ENCODE measurements around the gene ASPG.

ASPG gene

DNA sequence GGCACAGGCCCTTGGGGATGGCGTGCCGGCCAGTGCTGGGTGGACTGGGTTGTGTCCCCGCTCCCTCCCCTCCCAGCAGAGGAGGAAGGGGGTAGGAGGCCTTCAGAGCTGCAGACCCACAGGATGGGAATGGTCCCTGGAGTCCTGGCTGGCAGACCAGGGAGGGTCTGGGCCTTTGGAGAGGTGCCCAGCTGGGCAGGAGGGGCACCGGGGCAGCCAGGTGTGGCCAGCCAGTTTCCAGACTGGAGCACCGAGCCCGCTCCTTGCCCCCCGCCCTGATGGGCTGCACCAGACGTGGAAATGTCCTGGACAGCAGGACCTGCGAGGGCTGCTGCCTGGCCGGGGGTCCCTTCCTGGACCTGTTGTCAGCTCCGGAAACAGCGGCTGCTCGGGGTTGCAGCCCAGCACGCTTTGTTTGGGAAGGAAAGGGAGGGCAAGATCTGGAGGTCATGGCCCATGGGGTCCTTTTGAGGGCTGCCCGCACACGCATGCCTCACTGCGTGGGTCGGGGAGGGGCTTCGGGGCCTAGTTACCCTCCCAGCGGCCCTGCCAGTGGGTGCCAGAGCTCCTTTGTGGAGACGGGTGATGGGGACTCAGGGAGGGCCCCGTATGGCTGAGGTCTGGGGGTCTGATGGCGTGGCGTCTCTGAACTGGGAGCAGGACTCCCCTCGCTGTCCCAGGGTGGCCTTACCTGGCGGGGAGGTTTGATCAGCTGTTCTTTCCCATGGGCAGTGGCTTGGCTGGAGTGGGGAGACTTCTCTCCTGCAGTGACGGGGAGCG, 62.0 kb downstream of the ASPG start:
- DNase-seq (ENCODE audit: low spot score) = no peak
- H3K4me3 ChIP-seq = no peak overlapping the region
- TF ChIP-seq, protein P1, sequence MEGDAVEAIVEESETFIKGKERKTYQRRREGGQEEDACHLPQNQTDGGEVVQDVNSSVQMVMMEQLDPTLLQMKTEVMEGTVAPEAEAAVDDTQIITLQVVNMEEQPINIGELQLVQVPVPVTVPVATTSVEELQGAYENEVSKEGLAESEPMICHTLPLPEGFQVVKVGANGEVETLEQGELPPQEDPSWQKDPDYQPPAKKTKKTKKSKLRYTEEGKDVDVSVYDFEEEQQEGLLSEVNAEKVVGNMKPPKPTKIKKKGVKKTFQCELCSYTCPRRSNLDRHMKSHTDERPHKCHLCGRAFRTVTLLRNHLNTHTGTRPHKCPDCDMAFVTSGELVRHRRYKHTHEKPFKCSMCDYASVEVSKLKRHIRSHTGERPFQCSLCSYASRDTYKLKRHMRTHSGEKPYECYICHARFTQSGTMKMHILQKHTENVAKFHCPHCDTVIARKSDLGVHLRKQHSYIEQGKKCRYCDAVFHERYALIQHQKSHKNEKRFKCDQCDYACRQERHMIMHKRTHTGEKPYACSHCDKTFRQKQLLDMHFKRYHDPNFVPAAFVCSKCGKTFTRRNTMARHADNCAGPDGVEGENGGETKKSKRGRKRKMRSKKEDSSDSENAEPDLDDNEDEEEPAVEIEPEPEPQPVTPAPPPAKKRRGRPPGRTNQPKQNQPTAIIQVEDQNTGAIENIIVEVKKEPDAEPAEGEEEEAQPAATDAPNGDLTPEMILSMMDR (IDR thresholded peaks at IDR 0.05) = no peak
- no peak overlapping the region for H3K27ac ChIP-seq

DNA sequence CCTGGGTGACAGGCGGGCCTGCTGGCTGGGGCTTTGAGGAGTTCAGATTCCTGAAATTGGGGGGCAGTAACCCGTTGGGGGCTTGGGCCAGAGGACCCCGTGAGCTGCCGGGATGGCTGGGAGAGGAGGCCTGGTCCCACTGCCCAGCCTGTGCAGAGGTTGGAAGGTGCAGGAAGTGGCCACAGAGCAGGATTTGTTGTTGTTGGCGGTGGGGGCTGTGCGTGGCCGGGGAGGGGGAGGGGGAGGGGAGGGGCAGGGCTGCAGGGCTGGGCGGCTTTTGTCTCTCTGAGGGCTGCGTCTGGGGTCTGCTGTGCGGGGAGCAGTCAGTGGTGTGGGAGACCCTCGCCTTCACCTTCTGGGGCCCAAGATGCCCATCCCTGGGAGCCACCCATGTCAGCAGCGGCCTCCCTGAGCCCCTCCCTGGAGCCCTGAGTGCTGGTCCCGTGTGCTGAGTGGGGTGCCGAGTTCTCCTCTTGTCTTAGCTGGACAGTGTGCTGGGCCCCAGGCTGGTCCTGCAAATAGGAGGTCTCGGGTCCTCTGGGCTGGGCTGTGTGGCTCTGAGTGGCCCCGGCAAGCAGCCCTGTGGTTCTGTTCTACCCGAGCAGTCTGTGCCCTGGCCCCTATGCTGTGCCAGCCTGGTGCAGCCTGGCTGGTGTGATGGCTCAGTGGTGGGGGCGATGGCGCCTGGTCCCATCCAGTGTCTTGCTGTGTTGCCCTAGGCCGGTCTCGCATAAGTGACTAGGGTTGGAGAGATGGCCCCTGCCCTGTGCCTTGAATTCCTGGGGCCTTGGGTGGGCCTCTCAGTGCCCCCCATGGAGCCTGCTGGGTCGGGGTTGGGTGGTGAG, 63.2 kb downstream of the ASPG start:
- H3K27ac ChIP-seq = no peak overlapping the region
- H3K4me3 ChIP-seq = no peak overlapping the region
- TF ChIP-seq, protein P1 (IDR thresholded peaks at IDR 0.05) = no peak
- DNase-seq (ENCODE audit: low spot score) = no peak

DNA sequence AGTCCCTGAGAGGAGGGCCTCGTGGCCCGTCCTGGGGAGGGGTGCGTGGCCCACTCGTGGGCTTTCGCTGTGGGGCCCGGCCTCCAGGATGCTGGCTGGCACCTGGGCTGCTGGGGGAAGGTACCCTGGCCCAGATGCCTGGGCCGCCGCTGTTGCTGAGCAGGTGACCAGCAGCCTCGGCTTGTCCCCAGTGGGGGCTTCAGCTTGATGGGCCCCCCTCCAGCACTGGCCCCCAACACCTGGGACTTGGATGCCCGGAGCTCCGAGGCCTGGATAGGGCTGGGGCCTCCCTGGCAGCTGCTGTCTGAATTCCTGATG, 63.7 kb downstream of the ASPG start:
- no peak for DNase-seq (ENCODE audit: low spot score)
- no peak overlapping the region for H3K4me3 ChIP-seq
- TF ChIP-seq, protein P1 (IDR thresholded peaks at IDR 0.05) = no peak
- peak overlapping the region in 1 of 2 donors; percentile 31 for H3K27ac ChIP-seq

DNA sequence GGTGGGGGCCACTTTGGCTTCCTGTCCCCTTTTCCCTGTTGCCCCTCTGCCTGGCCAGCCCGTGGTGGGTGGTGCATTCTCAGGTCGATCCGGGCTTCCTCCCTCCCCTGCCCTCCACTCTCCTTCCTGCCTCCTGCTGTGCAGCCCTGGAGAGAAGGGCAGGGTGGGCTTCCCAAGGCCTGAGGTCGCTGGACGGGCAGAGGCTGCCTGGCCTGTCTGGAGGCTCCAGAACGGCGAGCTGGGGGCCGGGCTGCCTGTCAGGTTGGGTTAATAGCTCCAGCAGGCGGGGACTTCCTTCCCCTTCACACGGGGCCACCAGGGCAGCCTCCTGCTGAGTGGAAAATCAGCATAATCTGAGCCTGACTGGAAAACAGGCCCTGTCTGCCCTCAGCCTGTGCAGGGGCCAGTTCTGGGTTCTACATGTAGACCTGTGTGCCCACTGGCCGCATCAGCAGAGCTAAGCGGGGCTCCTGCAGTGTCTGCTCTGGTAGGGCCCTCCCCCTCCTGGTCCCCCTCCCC, 64.2 kb downstream of the ASPG start:
- Histone ChIP-seq H3K27ac (peak overlapping the region in 1 of 2 donors; percentile 31), H3K4me3 (no peak overlapping the region)
- no peak for DNase-seq (ENCODE audit: low spot score)
- TF ChIP-seq, protein P1 (IDR thresholded peaks at IDR 0.05) = no peak

DNA sequence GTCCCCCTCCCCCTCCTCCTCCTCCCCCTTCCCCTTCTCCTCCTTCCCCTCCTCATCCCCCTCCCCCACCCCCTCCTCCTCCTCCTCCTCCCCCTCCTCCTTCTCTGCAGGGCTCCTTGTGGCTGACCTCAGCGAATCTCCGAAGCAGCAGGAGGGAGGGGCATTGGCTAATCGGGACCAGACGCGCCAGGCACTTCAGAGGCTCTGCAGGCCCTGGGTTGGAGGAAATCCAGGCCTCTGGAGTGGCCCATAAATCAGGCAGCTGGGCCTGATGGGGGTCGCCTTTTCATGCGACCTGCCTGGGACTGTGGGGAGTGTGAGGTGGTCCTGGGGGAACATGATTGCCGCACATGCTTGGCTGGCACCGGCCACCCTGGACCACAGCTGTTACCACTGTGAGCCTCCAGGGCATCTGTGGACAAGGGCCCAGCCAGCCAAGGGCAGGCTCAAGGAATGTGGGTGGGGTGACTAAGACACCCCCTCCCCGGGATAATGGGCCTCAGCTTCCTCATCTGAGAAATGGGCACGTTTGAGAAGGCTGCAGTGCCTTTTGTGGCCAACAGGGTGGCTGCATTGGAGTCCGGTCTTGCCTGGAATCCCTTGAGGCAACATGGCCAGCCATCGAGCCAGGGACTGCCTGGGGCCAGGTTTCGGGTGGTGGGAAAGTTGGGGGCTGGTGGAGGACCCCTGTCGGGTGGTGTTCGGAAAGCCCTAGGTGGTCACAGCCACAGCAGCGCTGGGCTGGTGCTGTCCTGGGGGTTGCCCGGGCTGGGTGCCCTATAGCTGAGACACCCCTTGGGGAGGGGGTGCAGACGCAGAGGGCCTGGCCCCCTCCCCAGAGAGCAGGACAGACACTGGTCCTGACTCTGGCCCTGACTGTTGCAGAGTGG, 64.9 kb downstream of the ASPG start:
- Histone ChIP-seq H3K27ac (peak overlapping the region in 1 of 2 donors; percentile 35), H3K4me3 (no peak overlapping the region)
- TF ChIP-seq, protein P1 (IDR thresholded peaks at IDR 0.05) = no peak
- DNase-seq (ENCODE audit: low spot score) = no peak

DNA sequence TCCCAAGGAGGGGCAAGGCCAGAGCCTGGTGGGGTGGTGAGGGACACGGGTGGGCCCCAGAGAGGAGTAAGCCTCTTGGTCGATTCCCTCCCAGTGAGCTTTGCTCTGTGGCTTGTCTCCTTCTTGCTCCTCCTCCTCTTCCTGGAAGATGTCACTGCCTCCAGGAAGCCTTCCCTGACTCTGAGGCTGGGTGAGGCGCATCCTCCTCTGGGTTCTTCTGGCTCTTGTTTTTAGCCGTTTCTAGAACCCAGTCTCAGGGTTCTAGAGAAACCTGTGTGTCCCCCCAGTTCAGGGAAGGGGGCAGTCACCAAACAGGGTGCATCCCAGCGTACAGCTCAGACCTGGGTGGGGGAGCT, 65.5 kb downstream of the ASPG start:
- DNase-seq (ENCODE audit: low spot score) = no peak
- TF ChIP-seq, protein P1 (IDR thresholded peaks at IDR 0.05) = no peak
- no peak overlapping the region for H3K4me3 ChIP-seq
- H3K27ac ChIP-seq = no peak overlapping the region
